Kidney epithelial cell (primary cell): ENCODE measurements around the gene S1PR1. TPM values are rescaled to one million over a fixed set of nuclear protein-coding genes. Genes with fewer than 3 reads are reported as not detected.

Experiments used
- DNase-seq: peaks from one replicate; pipeline ENCODE4 v3.0.0-alpha.2; 2010; ENCODE audit warnings: low read depth
- H3K27me3 ChIP-seq: 2 replicates; pipeline ENCODE4 v1.6.0; 2011; ENCODE audit warnings: low read length; ENCODE audit not compliant: control insufficient read depth, insufficient read depth
- H3K36me3 ChIP-seq: 2 replicates; pipeline ENCODE4 v1.5.1; 2011; ENCODE audit warnings: low read length; ENCODE audit not compliant: control insufficient read depth, insufficient read depth
- H3K4me3 ChIP-seq: 2 replicates; pipeline ENCODE4 v1.5.1; 2011; ENCODE audit warnings: low read depth, mild to moderate bottlenecking, control low read depth, low read length
- CTCF ChIP-seq: IDR thresholded peaks from 2 replicates; pipeline ENCODE4 v1.5.1; 2011; ENCODE audit warnings: mild to moderate bottlenecking, moderate library complexity, low read length, control low read depth, inconsistent platforms; ENCODE audit not compliant: insufficient read depth, poor library complexity, severe bottlenecking
- total RNA-seq: library from RNA; depleted of rRNA; stranded (reverse); fragments of >200 nt; gene quantifications from 2 replicates; pipeline ENCODE4 v1.2.3, GENCODE V29; 2015

The S1PR1 gene
- total RNA-seq, 1 donor from 2014 or later = 2.7 TPM

- Histone ChIP-seq H3K36me3 (no peaks in the 10 kb centered on the region), H3K27me3 (no peaks in the 10 kb centered on the region), H3K4me3 (no peak overlapping the region)
- DNase-seq = no peak
- TF ChIP-seq CTCF = peak; percentile 79
Measured at GRCh38 chr1:101288491-101288944, 51.7 kb downstream of the S1PR1 start.

GRCh38 chr1:101290119-101290921 lies 53.5 kb downstream of the S1PR1 start:
- no peak for DNase-seq
- no peak overlapping the region for H3K4me3 ChIP-seq
- H3K27me3 ChIP-seq = no peaks in the 10 kb centered on the region
- TF ChIP-seq CTCF = no peak
- H3K36me3 ChIP-seq = no peaks in the 10 kb centered on the region

Other genes with a start within 250 kb of the S1PR1 start
- 34.5 and 36.5 TPM in 2 replicates for gene DPH5, start 211.2 kb upstream of the S1PR1 start, total RNA-seq